HL-60 (cell line): Measurements from ENCODE around the gene P2RY14.

ENCODE experiments used
- GABPA ChIP-seq: IDR thresholded peaks from 2 replicates; pipeline ENCODE4 v1.6.1; 2012; ENCODE audit warnings: low read depth
- POLR2AphosphoS5 ChIP-seq: IDR thresholded peaks from 2 replicates; pipeline ENCODE4 v1.6.1; 2012; ENCODE audit warnings: low read depth
- TF ChIP-seq, protein P1 (sequence below): IDR thresholded peaks from one replicate; pipeline ENCODE4 v1.5.1; 2011; ENCODE audit warnings: low read length, control low read depth, inconsistent platforms; ENCODE audit not compliant: insufficient read depth
- TF ChIP-seq, protein P2 (sequence below): IDR thresholded peaks from 2 replicates; pipeline ENCODE4 v1.6.1; 2012; ENCODE audit warnings: low read depth; ENCODE audit not compliant: insufficient replicate concordance

DNA sequence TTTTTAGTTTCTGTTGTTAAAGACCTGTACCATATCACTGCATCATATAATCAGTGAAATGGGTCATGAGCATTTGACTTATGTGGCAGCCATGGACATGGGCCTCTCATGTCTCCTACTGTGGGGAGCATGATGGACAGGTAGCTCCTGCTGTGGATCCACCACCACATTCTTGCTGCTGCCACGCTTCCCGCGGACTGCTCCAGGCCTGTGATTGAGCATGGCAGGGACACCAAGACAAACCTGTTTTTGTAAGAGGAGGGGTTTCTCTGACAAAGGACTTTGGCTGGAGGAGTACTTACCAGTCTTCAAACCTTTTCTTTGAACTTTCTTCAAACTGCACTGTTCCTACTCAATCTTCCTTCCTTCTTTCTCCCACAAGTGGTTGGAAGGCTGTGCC is 17.9 kb upstream of the P2RY14 start:
- TF ChIP-seq, protein P1, sequence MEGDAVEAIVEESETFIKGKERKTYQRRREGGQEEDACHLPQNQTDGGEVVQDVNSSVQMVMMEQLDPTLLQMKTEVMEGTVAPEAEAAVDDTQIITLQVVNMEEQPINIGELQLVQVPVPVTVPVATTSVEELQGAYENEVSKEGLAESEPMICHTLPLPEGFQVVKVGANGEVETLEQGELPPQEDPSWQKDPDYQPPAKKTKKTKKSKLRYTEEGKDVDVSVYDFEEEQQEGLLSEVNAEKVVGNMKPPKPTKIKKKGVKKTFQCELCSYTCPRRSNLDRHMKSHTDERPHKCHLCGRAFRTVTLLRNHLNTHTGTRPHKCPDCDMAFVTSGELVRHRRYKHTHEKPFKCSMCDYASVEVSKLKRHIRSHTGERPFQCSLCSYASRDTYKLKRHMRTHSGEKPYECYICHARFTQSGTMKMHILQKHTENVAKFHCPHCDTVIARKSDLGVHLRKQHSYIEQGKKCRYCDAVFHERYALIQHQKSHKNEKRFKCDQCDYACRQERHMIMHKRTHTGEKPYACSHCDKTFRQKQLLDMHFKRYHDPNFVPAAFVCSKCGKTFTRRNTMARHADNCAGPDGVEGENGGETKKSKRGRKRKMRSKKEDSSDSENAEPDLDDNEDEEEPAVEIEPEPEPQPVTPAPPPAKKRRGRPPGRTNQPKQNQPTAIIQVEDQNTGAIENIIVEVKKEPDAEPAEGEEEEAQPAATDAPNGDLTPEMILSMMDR: no peak
- TF ChIP-seq POLR2AphosphoS5 (no peak), GABPA (no peak)
- TF ChIP-seq, protein P2, sequence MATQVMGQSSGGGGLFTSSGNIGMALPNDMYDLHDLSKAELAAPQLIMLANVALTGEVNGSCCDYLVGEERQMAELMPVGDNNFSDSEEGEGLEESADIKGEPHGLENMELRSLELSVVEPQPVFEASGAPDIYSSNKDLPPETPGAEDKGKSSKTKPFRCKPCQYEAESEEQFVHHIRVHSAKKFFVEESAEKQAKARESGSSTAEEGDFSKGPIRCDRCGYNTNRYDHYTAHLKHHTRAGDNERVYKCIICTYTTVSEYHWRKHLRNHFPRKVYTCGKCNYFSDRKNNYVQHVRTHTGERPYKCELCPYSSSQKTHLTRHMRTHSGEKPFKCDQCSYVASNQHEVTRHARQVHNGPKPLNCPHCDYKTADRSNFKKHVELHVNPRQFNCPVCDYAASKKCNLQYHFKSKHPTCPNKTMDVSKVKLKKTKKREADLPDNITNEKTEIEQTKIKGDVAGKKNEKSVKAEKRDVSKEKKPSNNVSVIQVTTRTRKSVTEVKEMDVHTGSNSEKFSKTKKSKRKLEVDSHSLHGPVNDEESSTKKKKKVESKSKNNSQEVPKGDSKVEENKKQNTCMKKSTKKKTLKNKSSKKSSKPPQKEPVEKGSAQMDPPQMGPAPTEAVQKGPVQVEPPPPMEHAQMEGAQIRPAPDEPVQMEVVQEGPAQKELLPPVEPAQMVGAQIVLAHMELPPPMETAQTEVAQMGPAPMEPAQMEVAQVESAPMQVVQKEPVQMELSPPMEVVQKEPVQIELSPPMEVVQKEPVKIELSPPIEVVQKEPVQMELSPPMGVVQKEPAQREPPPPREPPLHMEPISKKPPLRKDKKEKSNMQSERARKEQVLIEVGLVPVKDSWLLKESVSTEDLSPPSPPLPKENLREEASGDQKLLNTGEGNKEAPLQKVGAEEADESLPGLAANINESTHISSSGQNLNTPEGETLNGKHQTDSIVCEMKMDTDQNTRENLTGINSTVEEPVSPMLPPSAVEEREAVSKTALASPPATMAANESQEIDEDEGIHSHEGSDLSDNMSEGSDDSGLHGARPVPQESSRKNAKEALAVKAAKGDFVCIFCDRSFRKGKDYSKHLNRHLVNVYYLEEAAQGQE: no peak
